Mesenteric fat pad (tissue), 1 donor: ENCODE results near the gene PRKAG2. TPM values are rescaled to one million over a fixed set of nuclear protein-coding genes. Genes with fewer than 3 reads are reported as not detected.
"Not testable (repeated sequence)": the region's sequence is repeated elsewhere in the genome, so short reads cannot be mapped to it uniquely, and the experiment has no call there.

Experiments used
- DNase-seq: peaks from one replicate; pipeline ENCODE4 v3.0.0-alpha.2; 2020; ENCODE audit warnings: low spot score
- total RNA-seq: library from RNA; stranded (reverse); fragmentation: NEBNext Ultra II Directional; extraction: Animal tissue kit (Norgen Biotek cat#: 25700); gene quantifications from one replicate; pipeline ENCODE4 v1.2.1, GENCODE V29; 2021
- donor health status: DM: yes; HTN: yes; CAD: no.

The PRKAG2 gene
- total RNA-seq, 1 donor from 2014 or later = 61.2 TPM

- no peak for DNase-seq
Observed at GRCh38 chr7:151885202-151885580, 8.3 kb upstream of the PRKAG2 start.

- no peak for DNase-seq
Observed at GRCh38 chr7:151884312-151885201, 7.6 kb upstream of the PRKAG2 start.

- DNase-seq = no peak
Observed at GRCh38 chr7:151883857-151884256, 6.9 kb upstream of the PRKAG2 start.

- DNase-seq = no peak
Observed at GRCh38 chr7:151882734-151883133, 5.8 kb upstream of the PRKAG2 start.

- no peak for DNase-seq
Observed at GRCh38 chr7:151880688-151881087, 3.8 kb upstream of the PRKAG2 start.

GRCh38 chr7:151877911-151878835 is 1.3 kb upstream of the PRKAG2 start:
- DNase-seq = no peak

- DNase-seq = no peak
Observed at GRCh38 chr7:151875942-151876898, 695 bp downstream of the PRKAG2 start.

GRCh38 chr7:151874479-151874878 is 2.4 kb downstream of the PRKAG2 start:
- DNase-seq = not testable (repeated sequence)

- DNase-seq = no peak
Observed at GRCh38 chr7:151873402-151873965, 3.4 kb downstream of the PRKAG2 start.

- no peak for DNase-seq
Observed at GRCh38 chr7:151872531-151873401, 4.1 kb downstream of the PRKAG2 start.

- no peak for DNase-seq
Observed at GRCh38 chr7:151871904-151872303, 5.0 kb downstream of the PRKAG2 start.

- DNase-seq = no peak
Observed at GRCh38 chr7:151871189-151871735, 5.7 kb downstream of the PRKAG2 start.

- DNase-seq = no peak
Observed at GRCh38 chr7:151869968-151870918, 6.7 kb downstream of the PRKAG2 start.

GRCh38 chr7:151869455-151869854 is 7.5 kb downstream of the PRKAG2 start:
- no peak for DNase-seq

GRCh38 chr7:151869109-151869428 is 7.8 kb downstream of the PRKAG2 start:
- DNase-seq = no peak

GRCh38 chr7:151868396-151869108 is 8.4 kb downstream of the PRKAG2 start:
- no peak for DNase-seq

GRCh38 chr7:151867912-151868311 is 9.0 kb downstream of the PRKAG2 start:
- no peak for DNase-seq
